Prostate gland (tissue), 2 donors: ENCODE measurements around the gene ZC3H12C.

Experiments
- POLR2A ChIP-seq: fragments of 450-650 bp; IDR thresholded peaks from one replicate; pipeline ENCODE4 v1.6.1; 2016; ENCODE audit warnings: antibody characterized with exemption, mild to moderate bottlenecking
- POLR2AphosphoS5 ChIP-seq: sonication (generic); formaldehyde crosslinking; IDR thresholded peaks from one replicate; pipeline ENCODE4 v1.6.1; 2017; ENCODE audit warnings: antibody characterized with exemption
- TF ChIP-seq, protein P1 (sequence below), 4 experiments: fragments of 200-600 bp in 2 of 4; fragments of 450-650 bp in 2 of 4; sonication (generic) in 2 of 4; IDR thresholded peaks; 1 replicate in 3 of 4; 2 replicates in 1 of 4; pipeline ENCODE4 v1.5.1; 2016 to 2019; ENCODE audit warnings: antibody characterized with exemption in 4 of 4, mild to moderate bottlenecking in 2 of 4, moderate library complexity in 2 of 4

GRCh38 chr11:110196241-110196754, 103.1 kb downstream of the ZC3H12C start:
- TF ChIP-seq, protein P1, sequence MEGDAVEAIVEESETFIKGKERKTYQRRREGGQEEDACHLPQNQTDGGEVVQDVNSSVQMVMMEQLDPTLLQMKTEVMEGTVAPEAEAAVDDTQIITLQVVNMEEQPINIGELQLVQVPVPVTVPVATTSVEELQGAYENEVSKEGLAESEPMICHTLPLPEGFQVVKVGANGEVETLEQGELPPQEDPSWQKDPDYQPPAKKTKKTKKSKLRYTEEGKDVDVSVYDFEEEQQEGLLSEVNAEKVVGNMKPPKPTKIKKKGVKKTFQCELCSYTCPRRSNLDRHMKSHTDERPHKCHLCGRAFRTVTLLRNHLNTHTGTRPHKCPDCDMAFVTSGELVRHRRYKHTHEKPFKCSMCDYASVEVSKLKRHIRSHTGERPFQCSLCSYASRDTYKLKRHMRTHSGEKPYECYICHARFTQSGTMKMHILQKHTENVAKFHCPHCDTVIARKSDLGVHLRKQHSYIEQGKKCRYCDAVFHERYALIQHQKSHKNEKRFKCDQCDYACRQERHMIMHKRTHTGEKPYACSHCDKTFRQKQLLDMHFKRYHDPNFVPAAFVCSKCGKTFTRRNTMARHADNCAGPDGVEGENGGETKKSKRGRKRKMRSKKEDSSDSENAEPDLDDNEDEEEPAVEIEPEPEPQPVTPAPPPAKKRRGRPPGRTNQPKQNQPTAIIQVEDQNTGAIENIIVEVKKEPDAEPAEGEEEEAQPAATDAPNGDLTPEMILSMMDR (IDR thresholded peaks at IDR 0.05) = no peak
- TF ChIP-seq POLR2AphosphoS5 (no peak), POLR2A (no peak)
